Measurements from ENCODE around the gene GPR62. TPM values are rescaled to one million over a fixed set of nuclear protein-coding genes. Genes with fewer than 3 reads are reported as not detected.

The GPR62 gene
- polyA plus RNA-seq, 1 donor from 2014 or later, result not detected

DNA sequence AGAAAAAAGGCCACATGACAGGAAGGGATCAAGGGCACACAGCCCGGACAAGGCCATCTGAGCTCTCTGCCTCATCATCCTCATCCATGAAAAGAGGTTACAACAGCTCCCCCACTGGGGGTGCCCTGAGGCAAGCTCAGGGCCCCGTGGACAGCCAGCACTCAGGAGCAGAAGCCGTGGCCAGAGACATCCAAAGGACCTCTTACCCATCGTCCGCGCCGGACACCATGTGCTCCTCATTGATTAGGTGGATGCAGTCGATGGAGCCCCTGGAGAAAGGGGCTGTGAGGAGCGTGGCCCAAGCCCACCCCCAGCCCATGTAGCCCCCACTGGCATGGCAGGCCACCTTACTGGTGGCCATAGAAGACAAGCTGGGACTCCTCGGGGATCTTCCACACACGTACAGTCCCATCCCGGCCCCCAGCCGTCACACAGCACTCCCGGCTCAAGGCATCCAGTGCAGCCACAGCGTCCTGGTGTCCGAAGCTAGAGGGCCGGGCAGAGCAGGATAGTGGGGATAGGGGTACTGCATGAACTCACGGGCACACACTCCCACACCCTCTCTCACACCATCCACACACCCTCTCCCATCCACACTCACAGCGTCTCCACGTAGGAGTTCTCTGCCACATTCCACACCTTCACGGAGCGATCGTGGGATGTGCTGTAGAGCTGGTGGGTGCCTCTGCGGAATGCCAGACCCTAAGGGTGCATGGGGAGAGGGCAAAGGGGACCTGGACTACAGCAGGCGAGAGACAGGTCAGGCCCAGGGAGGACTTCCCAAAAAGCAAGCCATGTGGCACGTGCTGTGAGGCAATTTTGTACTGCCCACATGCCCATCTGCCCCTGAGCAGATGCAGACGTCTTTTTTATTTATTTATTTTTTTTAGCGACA is 19.9 kb upstream of the GPR62 start:
- no peaks in the 10 kb centered on the region for H3K9me3 Mint-ChIP-seq
- peak overlapping the region in 1 of 3 donors; percentile 90 for H3K27ac Mint-ChIP-seq
- H3K4me1 Mint-ChIP-seq, result peaks cover 0 to 8% (median 4%) of the 10 kb centered on the region in 3 donors
- H3K36me3 Mint-ChIP-seq, result peaks cover 2% of the 10 kb centered on the region
- no peaks in the 10 kb centered on the region for H3K27me3 Mint-ChIP-seq
- H3K4me3 Mint-ChIP-seq, result no peak overlapping the region

DNA sequence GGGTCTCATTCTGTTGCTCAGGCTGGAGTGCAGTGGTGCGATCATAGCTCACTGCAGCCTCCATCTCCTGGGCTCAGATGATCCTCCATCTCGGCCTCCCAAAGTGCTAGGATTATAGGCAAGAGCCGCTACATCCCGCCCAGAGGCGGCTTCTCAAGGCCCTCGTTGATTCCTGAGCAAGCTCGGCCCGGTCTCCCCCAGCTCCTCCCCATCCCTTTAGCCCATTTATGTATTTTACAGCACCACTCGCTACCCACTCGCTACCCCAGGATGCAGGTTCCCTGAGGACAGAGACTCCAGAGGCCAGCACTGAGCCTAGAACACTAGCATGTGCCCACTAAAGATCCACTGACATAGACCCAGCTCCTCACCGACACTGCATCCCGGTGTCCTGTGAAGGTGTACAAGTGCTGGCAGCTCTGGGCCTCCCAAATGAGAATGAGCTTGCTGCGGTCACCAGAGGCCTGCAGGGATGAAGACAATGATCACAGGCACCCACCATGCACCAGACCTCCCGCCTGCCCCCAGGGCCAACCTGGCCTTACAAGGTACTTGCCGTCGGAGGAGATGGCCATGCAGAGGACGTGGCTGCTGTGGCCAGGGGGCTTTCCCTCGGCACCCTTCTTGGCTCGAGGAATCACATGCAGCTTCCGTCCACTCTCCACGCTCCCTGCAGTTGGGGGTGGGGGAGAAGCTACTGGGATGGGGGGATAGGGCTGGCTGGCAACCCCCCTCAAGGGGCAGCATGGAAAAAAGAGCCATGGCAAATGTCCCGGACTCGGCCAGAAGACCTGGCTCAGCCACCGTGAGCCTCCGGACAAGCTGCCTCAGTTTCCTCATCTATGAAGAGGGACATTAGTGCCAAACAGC is 19.1 kb upstream of the GPR62 start:
- Mint-ChIP-seq H3K27me3 (no peaks in the 10 kb centered on the region), H3K27ac (peak overlapping the region in 1 of 3 donors; percentile 90), H3K4me3 (no peak overlapping the region), H3K4me1 (peaks cover 6 to 17% (median 12%) of the 10 kb centered on the region in 3 donors), H3K36me3 (peaks cover 2% of the 10 kb centered on the region), H3K9me3 (no peaks in the 10 kb centered on the region)

- no peaks in the 10 kb centered on the region for H3K9me3 Mint-ChIP-seq
- peak overlapping the region in 1 of 3 donors; percentile 47 for H3K27ac Mint-ChIP-seq
- peaks cover 12 to 18% (median 15%) of the 10 kb centered on the region in 3 donors for H3K4me1 Mint-ChIP-seq
- H3K27me3 Mint-ChIP-seq, result no peaks in the 10 kb centered on the region
- no peak overlapping the region for H3K4me3 Mint-ChIP-seq
- H3K36me3 Mint-ChIP-seq, result peaks cover 2% of the 10 kb centered on the region
Observed at GRCh38 chr3:51937014-51937413, 18.2 kb upstream of the GPR62 start.

- no peaks in the 10 kb centered on the region for H3K27me3 Mint-ChIP-seq
- H3K27ac Mint-ChIP-seq, result peak overlapping the region in 1 of 3 donors; percentile 47
- peaks cover 2% of the 10 kb centered on the region for H3K36me3 Mint-ChIP-seq
- H3K9me3 Mint-ChIP-seq, result no peaks in the 10 kb centered on the region
- H3K4me3 Mint-ChIP-seq, result peak overlapping the region in 2 of 4 donors; percentile 58 to 66
- peaks cover 15 to 18% (median 15%) of the 10 kb centered on the region in 3 donors for H3K4me1 Mint-ChIP-seq
Observed at GRCh38 chr3:51937611-51938450, 17.4 kb upstream of the GPR62 start.

- Mint-ChIP-seq H3K9me3 (no peaks in the 10 kb centered on the region), H3K27ac (no peak overlapping the region), H3K36me3 (peaks cover 2% of the 10 kb centered on the region), H3K27me3 (no peaks in the 10 kb centered on the region), H3K4me1 (peaks cover 15 to 20% (median 17%) of the 10 kb centered on the region in 3 donors), H3K4me3 (peak overlapping the region in 2 of 4 donors; percentile 56 to 97)
Observed at GRCh38 chr3:51938780-51939425, 16.3 kb upstream of the GPR62 start.

- Mint-ChIP-seq H3K36me3 (no peaks in the 10 kb centered on the region), H3K9me3 (no peaks in the 10 kb centered on the region), H3K4me1 (peaks cover 15 to 20% (median 18%) of the 10 kb centered on the region in 3 donors), H3K27ac (peak overlapping the region; percentile 1 to 81 (median 34)), H3K27me3 (no peaks in the 10 kb centered on the region), H3K4me3 (peak overlapping the region; percentile 92 to 97 (median 94))
Observed at GRCh38 chr3:51940648-51941462, 14.3 kb upstream of the GPR62 start.

DNA sequence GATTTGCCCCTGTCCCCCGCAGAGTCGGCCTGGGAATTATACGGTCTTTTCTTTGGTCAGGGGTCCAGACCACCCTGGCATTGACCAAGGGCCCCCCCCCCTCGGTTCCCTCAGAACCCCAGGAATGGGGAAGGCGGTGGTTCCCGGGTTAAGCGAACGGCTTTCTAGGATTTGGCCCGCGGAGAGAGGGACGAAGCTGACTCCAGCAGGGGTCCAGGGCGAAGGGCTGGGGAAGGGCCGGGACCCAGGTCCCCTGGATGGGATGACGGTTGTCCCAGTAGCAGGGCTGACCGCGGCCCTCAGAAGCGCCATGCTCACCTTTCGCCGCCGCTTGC is 13.8 kb upstream of the GPR62 start:
- Mint-ChIP-seq H3K9me3 (no peaks in the 10 kb centered on the region), H3K36me3 (no peaks in the 10 kb centered on the region), H3K27ac (peak overlapping the region in 2 of 3 donors; percentile 67 to 92), H3K4me1 (peaks cover 15 to 20% (median 18%) of the 10 kb centered on the region in 3 donors), H3K4me3 (peak overlapping the region; percentile 92 to 97 (median 96)), H3K27me3 (no peaks in the 10 kb centered on the region)

DNA sequence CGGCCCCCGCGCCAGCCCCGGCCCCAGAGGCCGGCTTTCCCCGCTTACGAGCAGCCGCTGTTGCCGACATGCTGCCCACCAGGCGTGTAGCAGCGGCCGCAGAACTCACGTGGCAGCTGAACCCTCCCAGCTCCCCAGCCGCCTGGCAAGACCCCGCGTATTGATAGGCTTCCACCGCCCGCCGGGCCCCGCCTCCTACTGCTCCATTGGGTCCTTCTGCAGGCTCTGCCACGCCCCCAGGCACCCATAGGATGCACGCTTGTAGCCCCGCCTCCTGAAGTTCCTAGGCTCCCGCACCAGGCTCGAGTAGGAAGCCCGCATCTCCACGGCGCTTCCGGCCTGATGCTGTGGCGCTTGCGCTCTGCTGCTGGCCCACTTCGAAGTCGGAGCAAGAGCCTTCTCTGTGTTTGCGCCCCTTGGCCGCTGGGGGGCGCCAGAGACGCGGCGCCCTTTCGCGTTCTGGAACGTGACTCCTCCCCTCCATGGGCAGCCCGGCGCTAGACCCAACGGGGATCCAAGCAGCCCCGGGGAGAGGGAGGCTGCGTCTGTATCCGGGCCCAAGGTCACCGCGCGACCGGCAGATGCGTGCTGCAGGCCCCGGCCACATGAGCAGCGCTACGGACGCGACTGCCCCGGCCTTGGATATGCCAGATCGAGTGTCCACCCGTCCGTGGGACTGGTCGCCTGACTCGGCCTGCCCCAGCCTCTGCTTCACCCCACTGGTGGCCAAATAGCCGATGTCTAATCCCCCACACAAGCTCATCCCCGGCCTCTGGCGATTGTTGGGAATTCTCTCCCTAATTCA is 13.2 kb upstream of the GPR62 start, which contains the start of the genes PARP3 and RRP9:
Gene PARP3, plus strand, starts transcription at position 566 of the 805 bp plus-strand sequence. CDS start 993 bp downstream, outside the sequence.
Gene RRP9, minus strand, starts transcription at position 107 of the 805 bp plus-strand sequence. Its CDS starts 37 bp downstream, at position 70.
- no peaks in the 10 kb centered on the region for H3K36me3 Mint-ChIP-seq
- peaks cover 15 to 20% (median 18%) of the 10 kb centered on the region in 3 donors for H3K4me1 Mint-ChIP-seq
- peak within 1 kb of the TSS; percentile 92 to 97 (median 96) for H3K4me3 Mint-ChIP-seq
- H3K9me3 Mint-ChIP-seq, result no peaks in the 10 kb centered on the region
- no peaks in the 10 kb centered on the region for H3K27me3 Mint-ChIP-seq
- peak within 1 kb of the TSS; percentile 67 to 92 (median 92) for H3K27ac Mint-ChIP-seq

DNA sequence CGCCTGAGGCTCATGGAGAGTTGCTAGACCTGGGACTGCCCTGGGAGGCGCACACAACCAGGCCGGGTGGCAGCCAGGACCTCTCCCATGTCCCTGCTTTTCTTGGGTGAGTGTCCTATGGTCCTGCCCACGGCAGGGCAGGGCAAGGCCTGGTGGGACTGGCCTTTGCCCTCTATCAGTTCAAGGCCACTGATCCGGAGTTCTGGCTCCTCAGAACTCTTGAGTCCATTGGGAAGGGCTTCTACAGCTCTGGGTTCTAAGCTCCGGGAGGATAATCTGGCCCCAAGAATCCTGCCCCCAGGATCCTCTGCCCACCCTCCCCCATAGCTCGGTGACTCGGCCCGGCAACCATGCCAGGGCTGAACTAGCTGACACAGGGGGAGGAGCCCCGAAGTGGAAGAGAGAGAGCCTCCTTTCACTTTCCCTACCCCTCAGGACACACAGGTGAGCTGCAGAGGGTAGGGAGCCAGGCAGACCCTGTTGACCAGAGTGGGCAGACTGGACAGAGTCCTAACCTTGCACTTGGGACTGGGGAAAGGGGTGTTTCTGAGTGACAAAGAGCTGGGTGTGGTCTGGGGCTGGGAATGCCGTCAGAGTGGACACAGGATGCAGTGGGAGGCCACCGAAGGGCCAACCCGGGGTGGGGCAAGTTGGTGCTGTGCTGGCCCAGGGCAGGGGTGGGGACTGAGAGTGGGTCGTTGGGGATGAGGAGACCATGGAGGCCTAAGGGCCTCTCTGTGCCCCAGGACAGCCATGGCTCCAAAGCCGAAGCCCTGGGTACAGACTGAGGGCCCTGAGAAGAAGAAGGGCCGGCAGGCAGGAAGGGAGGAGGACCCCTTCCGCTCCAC is 12.4 kb upstream of the GPR62 start:
- H3K9me3 Mint-ChIP-seq, result no peaks in the 10 kb centered on the region
- no peaks in the 10 kb centered on the region for H3K27me3 Mint-ChIP-seq
- peak overlapping the region; percentile 92 to 97 (median 96) for H3K4me3 Mint-ChIP-seq
- peak overlapping the region; percentile 67 to 92 (median 83) for H3K27ac Mint-ChIP-seq
- H3K4me1 Mint-ChIP-seq, result peaks cover 15 to 20% (median 18%) of the 10 kb centered on the region in 3 donors
- peaks cover 2% of the 10 kb centered on the region for H3K36me3 Mint-ChIP-seq

GRCh38 chr3:51943451-51944391 is 11.5 kb upstream of the GPR62 start:
- Mint-ChIP-seq H3K4me1 (peaks cover 15 to 18% (median 18%) of the 10 kb centered on the region in 3 donors), H3K27me3 (no peaks in the 10 kb centered on the region), H3K27ac (peak overlapping the region in 1 of 3 donors; percentile 33), H3K4me3 (peak overlapping the region in 3 of 4 donors; percentile 56 to 97 (median 92)), H3K9me3 (no peaks in the 10 kb centered on the region), H3K36me3 (peaks cover 4% of the 10 kb centered on the region)
